AG09319 (cell line): ENCODE results near the gene ELF4.
A peak's percentile ranks its signal among the peaks of the same experiment; 100 is the strongest.

Source experiments
- DNase-seq: peaks from one replicate; pipeline ENCODE4 v3.0.0-alpha.2; 2010; ENCODE audit warnings: low read depth; ENCODE audit errors: extremely low read depth
- CTCF ChIP-seq: IDR thresholded peaks from 2 replicates; pipeline ENCODE4 v1.5.1; 2011; ENCODE audit warnings: low read depth, mild to moderate bottlenecking, inconsistent platforms, low read length, moderate library complexity

The ELF4 gene

GRCh38 chrX:130082244-130083106 is 27.8 kb downstream of the ELF4 start:
- TF ChIP-seq CTCF: no peak; the same call in none of the 2 replicates
- DNase-seq: no peak

- no peak for DNase-seq
- TF ChIP-seq CTCF: no peak
Measured at GRCh38 chrX:130081421-130082045, 28.8 kb downstream of the ELF4 start.

GRCh38 chrX:130080791-130081367 is 29.4 kb downstream of the ELF4 start:
- no peak for DNase-seq
- no peak for TF ChIP-seq CTCF

- TF ChIP-seq CTCF: peak; percentile 72
- DNase-seq: peak; percentile 57
Measured at GRCh38 chrX:130079824-130080406, 30.4 kb downstream of the ELF4 start.

- TF ChIP-seq CTCF: no peak
- DNase-seq: no peak
Measured at GRCh38 chrX:130075777-130076176, 34.5 kb downstream of the ELF4 start.

- TF ChIP-seq CTCF: no peak
- DNase-seq: no peak
Measured at GRCh38 chrX:130072345-130072740, 38.0 kb downstream of the ELF4 start.
